ENCODE data around the gene LITAFD.
"Not testable (repeated sequence)": the region's sequence is repeated elsewhere in the genome, so short reads cannot be mapped to it uniquely, and the experiment has no call there.

The LITAFD gene

DNA sequence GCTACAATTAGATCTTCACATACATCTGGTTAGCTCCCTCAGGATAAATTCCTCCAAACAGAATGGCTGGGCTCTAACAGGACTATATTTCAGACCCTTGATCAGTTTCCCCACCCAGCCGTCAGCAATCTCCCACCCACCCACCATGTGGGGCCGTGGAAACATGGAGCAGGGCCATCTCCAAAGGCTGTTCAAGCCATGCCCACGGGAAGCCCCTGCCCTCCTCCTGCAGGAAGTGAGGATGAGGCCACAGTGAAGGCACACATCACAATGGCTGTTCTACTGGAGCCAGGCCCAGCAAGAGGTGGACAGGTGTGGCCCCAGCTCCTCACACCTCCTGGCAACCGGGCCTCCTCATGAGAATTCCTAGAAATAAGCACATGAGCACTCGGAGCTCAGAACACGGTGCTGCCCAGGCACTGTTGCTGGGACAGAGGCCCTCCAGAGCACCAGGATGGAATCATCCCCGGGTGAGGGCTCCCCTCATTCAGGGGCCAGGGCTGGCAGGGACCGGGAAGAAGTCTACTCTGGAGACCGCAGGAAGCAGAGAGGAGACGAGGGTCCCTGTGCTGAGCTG lies at the start of gene LITAFD:
LITAFD (plus strand) TSS at position 311 of the 577 bp plus-strand sequence. CDS start 2,005 bp downstream, outside the sequence.
- DNase-seq (ENCODE audit: low read depth), result no peak

DNA sequence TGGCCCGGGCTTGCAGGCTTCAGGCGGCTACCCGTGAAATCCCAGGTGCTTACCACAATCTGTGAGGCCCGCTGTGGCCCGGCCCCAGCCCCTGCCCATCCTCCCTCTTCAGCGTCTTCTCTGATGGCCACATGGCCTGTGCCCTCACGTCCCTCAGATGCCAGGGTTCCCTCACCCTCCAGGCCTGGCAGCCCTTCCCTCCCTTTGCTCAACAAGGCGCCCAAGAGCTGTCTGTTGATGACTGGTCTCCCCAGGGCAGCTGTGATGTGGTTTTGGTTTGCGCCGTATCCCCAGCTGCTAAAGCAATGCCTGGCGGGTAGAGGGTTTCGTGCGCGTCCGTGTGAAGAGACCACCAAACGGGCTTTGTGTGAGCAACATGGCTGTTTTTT lies 49.4 kb upstream of the LITAFD start:
- DNase-seq (ENCODE audit: low read depth), result no peak

DNA sequence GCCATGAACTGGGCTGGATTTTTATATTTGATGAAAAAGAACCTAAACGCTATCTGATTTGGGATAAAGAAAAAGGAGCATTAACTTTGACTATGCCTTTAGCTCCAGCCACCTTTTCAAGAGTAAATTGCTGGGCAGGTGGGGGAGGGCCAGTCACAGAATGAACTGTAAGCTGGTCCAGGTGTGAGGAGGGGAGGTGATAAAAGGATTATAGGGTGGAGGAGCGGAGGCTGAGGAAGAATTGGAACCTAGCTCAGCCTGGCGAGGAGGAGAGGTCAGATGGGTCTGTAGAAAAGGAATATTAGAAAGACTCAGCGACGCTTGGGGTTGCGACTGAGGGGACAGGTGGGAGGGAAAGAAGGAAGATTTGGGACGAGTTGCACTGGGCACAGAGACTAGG lies 45.4 kb upstream of the LITAFD start:
- not testable (repeated sequence) for DNase-seq (ENCODE audit: low read depth)

DNA sequence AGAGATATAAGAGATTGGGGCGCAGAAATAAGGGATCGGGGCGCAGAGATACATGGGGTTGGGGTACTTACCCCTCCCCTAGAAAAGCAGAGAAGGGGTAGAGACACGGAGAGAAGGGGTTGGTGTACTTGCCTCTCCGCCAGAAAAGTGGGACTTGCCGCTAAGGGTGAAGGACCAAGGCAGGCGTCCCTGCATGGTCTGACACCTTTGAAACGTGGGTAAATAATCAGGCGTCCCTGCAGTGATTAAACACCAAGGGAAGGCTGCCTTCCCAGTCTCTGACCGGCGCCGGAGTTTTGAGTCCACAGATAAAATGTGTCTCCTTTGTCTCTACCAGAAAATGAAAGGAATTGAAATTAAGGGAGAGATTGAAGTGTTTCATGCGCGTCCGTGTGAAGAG lies 44.6 kb upstream of the LITAFD start:
- DNase-seq (ENCODE audit: low read depth), result not testable (repeated sequence)

DNA sequence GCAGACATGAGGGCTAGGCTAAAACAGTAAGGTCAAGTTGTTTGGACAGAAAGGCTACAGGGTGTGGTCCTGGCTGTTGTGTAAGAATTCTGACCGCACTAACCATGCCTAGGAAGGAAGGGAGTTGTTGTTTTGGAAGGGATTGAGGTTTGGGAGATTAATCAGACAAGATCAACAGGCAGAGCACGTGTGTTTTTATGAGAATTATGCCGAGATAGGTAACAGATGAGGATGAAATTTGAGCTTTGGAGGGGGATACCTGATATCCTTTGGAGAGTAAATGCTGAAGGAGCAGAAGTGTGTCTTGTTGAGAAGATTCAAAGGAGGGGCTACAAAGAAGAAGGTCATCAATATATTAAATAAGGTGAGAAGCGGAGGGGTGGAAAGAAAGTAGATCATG lies 40.1 kb upstream of the LITAFD start:
- not testable (repeated sequence) for DNase-seq (ENCODE audit: low read depth)

DNA sequence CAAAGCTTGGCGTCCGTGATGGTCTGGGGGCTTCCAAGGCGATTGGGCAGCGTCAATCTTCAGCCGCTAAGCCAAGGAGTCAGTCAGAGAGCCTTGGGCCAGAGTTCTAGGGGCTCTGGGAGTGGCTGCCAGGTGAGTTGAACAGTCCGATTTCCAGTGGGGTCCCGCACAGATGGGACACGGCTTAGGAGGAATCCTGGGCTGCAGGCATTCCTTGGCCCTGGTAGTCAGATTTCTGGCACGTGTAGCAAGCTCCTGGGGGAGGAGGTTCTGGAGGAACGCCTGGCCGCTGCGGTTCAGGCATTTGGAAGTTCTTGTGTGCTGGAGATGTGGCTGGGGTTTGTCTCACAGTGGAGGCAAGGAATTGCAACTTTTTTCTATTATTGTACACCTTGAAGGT lies 38.9 kb upstream of the LITAFD start:
- not testable (repeated sequence) for DNase-seq (ENCODE audit: low read depth)

DNA sequence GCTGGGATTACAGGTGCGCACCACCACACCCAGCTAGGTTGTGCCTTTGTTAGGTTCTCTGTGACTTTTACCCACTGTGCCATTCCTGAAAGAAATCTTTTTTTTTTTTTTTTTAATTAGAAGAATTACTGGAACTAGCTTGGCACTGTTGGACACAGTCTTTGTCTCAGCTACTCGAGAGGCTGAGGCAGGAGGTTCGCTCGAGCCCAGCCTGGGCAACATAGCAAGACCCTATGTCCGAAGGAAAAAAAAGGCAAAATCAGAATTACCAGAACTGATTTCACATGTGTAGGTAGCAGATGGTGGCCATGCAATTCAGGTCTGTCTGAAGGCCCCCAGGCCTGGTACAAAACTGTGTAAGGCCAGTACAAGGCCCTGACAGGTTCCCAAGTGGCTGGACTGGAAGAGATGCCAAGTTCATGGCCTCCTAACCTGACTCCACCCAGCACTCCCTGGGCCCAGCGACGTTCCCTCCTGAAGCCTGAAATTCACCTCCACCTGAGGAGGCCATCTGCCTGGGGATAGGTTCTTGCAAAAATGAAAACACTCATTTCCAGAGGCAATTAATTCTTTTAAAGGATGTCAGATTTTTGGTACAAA lies 36.4 kb upstream of the LITAFD start:
- no peak for DNase-seq (ENCODE audit: low read depth)

DNA sequence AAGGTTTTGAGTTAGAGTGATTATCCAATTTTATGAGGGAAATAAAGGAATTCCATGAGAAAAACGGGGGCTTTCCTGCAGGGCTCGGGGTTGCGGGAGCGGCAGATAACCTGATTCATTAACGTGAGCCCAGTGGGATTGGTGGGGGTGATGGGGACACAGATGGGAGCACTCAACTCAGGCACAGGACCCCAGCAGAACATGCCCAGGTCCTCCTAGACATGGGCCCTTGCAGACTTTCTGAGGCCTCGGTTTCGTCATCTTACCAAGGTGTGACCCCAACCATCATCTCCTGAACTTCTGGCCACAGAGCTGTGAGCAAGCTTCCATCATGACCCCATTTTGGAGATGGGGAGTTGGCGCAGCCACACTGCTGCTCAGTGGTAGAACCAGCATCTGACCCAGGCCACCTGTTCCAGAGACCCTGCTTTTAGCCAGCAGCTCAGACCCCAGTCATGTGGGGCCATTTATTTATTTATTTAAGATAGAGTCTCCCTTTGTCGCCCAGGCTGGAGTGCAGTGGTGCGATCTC lies 35.7 kb upstream of the LITAFD start:
- no peak for DNase-seq (ENCODE audit: low read depth)

DNA sequence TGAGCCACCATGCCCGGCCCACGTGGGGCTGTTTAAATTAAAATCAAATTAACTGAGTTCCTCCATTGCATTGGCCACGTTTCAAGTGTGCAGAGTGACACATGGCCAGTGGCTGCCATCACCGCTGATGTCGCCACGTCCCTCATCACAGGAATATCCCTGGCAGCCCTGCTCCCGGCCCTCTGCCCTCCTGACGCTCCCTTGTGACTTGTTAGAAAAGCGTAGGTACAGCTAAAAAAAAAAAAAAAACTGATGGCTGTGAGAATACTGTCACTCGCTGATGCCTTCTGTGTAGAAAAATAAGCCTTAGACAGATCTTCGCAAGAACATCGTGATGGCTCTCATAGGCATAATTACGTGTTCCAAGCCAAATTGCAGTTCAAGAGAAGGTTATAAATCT lies 35.0 kb upstream of the LITAFD start:
- DNase-seq (ENCODE audit: low read depth), result no peak

DNA sequence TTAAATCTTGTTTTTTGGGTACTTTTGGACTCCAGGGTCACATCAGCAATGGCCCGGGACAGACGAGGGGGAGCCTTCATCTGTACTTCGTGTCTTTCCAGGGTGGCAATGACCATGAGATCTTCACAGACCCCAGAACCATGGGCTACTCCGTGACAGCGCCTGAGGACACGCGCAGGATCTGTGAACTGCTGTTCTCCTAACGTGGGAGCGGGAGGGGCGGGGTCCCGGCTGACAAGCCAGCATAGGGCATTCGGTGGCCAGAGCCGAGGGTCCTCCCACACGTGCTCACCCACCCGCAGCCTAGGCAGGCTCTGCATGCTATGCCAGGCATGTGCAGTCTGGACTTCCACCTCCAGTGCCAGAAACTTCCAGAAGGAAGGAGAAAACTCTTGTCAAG lies 34.5 kb upstream of the LITAFD start:
- no peak for DNase-seq (ENCODE audit: low read depth)

DNA sequence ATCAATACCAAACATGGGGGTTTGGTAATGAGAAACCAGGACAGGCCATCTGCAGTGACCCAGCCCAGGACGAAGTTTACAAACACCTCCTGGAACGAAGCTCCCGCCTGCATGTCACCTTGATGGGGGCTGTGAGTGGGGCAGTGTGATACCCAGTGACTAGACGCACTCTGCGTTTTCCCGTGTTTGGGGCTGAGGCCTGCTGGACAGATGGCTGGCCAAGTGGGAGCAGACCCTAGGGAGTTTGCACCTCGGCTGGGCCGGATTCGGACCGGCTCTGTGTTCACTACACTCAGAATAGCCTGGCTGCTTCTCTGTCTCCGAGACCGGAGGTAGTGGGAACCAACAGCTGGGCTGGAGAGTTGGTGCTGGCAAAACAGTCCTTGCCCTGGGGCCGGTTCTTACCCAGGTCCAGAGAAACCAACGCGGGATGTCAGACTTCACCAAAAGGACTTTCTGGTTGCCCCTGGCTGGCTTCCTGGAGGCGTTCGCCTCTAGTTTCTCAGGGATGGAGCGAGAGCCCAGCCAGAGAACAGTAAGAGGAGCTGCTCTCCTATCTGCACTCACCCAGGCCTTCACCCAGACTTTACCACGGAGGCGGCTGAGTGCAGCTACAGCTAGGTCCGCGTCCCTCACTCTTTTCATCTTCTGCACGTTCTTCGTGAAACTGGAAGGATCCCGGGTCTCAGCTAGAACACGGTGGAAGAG lies 33.8 kb upstream of the LITAFD start:
- DNase-seq (ENCODE audit: low read depth), result no peak

DNA sequence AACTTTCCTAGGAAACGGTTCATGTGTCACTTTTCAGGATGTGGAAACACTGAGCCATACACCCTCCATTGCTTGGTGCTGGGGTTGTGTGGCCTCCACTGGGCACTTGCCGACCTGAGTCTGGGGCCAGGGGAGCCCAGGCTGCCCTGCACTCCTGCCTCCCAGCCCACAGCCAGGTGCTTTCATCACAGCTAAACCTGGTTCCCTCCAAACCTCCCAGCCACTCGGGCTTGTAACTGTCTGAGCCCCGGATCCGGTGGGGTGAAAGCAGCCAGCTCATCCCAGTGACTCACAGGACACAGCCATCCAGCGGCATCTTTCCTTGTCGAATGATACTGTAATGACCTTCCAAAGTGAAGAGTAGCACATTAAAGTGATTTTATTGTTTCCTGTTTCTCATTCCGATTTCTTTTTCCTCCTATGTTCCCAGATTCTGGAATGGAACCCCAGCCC lies 33.2 kb upstream of the LITAFD start:
- no peak for DNase-seq (ENCODE audit: low read depth)

DNA sequence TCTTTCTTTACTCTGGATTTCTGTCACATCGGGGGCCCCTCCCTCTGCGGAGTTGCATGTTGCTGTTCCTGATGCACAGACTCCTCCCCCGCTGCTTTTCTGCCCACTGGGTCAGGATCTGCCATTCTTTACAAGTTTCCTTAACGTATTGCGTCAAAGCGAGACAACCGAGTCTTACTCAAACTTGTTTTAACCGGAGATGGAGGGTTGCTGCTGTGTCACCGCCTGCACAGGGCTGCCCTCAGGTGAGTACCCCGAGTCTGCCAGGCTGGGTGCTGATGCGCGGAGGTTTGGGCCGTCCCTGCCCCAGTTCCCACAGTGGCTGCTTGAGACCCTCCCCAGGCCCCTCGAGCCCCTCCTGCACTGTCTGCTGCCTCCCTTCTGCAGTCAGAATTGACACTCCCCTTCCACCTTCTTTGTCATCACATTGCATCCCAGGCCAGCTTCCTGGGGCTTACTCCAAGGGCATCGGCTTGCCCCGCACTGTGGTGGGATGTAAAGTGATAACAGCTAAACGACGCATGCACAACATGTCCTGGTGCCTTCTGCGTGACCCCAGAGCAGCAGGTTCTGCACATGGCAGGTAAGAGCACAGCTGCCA lies 32.6 kb upstream of the LITAFD start:
- no peak for DNase-seq (ENCODE audit: low read depth)

DNA sequence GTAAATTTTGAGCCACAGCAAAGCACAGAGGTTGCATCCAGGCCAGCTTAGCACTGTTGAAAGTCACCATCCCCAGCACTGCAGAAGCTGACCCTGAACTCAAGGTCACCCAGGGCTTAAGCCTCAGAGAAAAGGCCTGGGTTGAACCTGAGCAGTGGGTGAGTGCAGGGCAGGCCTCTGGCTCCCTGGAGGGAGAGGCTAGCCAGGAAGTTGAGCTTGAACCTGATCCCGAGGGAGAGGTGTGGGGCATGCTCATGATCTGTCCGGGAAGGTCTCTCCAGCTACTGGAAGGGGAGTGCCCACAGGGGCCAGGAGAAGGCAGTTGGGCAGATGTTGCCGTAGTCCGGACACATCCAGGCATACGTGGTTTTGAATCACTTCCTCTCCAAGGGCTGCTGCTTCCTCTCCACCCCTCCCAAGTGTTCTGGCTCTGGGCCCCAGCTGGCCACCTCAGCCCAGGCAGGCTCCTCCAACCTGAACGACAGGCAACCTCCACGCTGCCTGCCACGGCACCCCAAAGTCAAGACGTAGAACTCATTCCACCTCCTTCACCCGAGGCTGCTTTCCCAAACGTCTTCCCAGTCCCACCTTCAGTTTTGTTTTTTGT lies 31.8 kb upstream of the LITAFD start:
- DNase-seq (ENCODE audit: low read depth), result no peak

DNA sequence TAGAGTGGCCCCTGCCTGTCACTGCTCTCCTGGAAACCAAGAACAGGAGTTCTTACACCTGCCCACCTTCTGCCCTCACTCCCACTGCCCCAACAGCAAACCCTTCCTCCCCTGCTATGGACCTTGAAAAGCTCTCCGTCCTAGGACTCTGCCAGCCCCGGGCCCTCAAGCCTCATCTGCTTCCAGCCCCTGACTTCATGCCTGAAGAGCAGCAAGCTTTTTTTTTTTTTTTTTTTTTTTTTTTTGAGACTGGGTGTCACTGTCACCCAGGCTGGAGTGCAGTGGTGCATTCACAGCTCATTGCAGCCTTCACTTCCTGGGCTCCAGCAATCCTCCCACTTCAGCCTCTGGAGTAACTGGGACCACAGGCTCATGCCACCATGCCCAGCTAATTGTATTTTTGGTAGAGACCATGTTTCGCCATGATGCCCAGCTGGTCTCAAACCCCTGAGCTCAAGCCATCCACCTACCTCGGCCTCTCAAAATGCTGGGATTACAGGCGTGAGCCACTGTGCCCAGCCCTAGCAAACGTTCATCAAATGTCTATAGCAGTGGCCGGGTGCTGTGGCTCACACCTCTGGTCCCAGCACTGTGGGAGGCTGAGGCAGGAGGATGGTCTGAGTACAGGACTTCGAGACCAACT lies 30.3 kb upstream of the LITAFD start:
- DNase-seq (ENCODE audit: low read depth), result no peak

DNA sequence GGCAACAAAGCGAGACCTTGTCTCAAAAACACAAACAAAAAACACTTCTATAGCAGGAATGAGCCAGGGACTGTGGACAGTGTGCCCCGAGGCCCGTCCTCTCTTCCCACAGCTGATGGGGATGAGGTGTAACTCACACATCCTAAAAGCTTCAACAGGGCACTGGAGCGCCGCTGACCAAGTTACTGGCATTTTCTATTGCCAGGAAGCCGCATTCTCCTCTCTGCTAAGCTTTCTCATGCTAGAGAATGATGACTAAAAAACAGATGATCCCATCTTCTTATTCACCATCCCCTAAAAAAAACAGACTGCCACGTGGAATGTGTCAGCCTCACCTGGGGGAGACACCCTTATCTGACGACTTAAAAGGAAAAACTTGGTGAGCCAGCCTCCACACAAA lies 29.6 kb upstream of the LITAFD start:
- DNase-seq (ENCODE audit: low read depth), result no peak

DNA sequence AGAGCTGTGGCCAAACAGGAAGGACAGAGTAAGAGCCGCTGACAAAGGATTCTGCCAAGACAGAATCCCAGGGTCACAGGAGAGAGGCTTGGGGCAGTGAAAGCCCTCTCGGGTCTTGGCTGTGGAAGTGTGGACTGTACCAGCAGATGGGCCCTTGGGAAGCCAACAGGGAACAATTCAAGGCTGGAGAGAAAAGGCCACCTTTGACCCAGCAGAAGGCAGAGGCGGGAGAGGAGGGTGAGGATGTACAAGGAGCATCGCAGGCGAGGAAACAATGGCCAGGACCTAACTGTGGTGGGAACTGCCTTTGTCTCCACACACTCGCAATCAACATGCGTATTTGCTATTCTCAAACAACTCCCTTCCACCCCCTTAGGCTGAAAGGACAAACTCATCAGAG lies 29.0 kb upstream of the LITAFD start:
- DNase-seq (ENCODE audit: low read depth), result no peak

DNA sequence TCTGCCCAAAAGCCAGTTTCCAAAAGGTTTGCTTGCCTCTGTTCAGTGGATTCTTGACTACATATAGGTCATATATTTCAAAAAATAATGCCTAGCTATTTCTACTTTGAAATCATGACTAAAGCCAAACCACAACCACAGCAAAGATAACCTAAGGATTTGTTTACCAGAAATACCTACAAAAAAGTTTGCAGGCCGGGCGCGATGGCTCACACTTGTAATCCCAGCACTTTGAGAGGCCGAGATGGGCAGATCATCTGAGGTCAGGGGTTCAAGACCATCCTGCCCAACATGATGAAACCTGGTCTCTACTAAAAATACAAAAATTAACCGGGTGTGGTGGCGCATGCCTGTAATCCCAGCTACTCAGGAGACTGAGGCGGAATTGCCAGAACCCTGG lies 28.5 kb upstream of the LITAFD start:
- DNase-seq (ENCODE audit: low read depth), result no peak

DNA sequence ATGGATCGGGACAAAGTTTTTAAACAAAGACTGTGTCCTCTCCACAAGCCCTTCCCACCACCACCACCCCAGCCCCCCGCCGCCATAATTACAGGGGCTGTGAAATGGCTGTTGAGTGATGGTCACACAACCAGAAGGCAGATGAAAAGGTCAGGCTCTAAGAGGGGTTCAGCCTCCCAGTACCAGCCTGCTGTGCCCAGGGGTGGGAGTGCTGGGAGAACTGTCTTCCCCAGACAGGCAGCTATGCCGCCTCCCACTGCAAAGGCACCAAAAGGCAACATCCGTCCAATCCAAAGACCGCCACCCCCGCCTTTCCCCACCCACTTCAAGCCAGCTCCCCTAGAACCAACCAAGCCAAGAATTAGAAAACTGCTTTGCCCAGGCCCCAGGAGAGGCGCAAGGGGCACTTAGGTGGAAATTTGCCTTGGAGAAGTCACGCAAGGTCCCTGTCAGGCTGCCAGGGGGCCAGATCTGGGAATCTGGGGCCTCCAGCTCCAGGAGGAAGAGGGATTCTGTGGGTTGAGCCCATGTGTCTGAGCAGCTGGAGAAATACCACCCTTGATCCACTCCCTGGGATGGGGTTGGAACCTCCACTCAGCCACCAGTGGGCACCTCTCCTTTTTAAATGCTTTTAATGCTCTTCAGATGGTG lies 27.7 kb upstream of the LITAFD start:
- no peak for DNase-seq (ENCODE audit: low read depth)

DNA sequence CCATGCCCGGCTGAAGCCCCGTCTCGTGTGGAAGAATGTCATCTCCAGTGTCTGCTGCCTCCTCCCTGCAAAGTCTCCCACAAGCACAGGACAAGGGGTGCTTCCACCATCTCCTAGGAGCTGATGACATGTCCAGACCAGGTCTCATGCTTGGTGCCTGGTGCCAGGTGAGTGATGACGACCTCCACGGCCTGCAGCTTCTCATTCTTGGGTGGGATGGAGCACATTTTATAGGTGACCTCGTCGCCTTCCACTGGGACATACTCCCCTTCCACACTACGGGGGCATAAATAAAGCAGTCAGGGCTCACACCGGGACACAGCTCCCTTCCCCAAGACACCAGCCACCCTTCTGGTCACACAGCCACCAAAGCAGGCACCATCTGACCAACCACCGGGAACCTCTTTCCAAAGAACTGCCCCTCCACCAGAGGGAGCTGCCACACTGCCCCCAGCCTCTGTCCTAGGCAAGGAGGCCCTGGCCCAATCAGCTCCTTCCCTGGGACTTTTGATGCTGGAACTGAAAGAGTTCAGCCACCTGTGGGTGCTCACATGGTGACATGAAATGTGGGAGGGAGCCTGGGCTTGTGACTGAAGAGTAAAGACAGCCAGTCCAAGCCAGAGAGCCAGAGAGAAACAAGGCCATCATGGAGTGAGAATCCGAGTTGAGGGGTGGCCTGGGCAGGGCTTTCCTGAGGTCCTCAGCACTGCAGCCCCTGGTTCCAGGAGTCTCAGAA lies 26.9 kb upstream of the LITAFD start:
- no peak for DNase-seq (ENCODE audit: low read depth)

DNA sequence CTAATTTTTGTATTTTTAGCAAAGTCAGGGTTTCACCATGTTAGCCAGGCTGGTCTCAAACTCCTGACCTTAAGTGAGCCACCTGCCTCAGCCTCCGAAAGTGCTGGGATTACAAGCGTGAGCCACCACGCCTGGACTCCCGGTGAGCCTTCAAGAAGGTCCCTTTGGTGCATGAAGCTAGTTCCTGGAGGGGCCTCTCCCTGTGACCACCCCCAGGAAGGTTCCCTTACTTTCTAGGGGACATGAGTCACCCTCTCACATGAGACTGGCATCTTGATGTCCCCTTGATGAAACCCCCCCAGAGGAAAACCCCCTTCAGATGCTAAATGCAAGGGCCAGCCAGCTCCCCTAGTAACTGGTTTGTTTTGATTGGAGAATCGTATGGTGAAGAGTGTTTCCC lies 26.2 kb upstream of the LITAFD start:
- no peak for DNase-seq (ENCODE audit: low read depth)
